Activated B cell treated with CpG ODN at 0.5 μM for 24 hours (primary cell): ENCODE data around the gene TINAG. TPM values are rescaled to one million over a fixed set of nuclear protein-coding genes. Genes with fewer than 3 reads are reported as not detected.

Source experiments
- ATAC-seq: fragments of 200-7000 bp; cut with Tn5 transposase; one replicate; pipeline ENCODE4 v1.10.0; 2021; ENCODE audit warnings: low read depth, mild to moderate bottlenecking, moderate library complexity
- CTCF ChIA-PET: fragments of 350-600 bp; sonication (Branson Sonifier 250); formaldehyde crosslinking; loops from one replicate; lab custom pipeline; 2021; ENCODE audit warnings: antibody characterized with exemption; lab: Charles Lee
- POLR2A ChIA-PET: fragments of 350-600 bp; sonication (Branson Sonifier 250); formaldehyde crosslinking; loops from one replicate; lab custom pipeline; 2021; ENCODE audit warnings: antibody characterized with exemption; lab: Charles Lee
- DNase-seq: peaks from one replicate; pipeline ENCODE4 v3.0.0; 2022
- H3K27ac Mint-ChIP-seq: one replicate; pipeline ENCODE4 v1.8.0; 2020; ENCODE audit warnings: mixed read lengths
- H3K27me3 Mint-ChIP-seq: one replicate; pipeline ENCODE4 v1.8.0; 2021; ENCODE audit warnings: mixed read lengths
- H3K36me3 Mint-ChIP-seq: one replicate; pipeline ENCODE4 v1.8.0; 2021; ENCODE audit warnings: low read depth, mixed read lengths
- H3K4me1 Mint-ChIP-seq: one replicate; pipeline ENCODE4 v1.8.0; 2021; ENCODE audit warnings: mixed read lengths
- H3K4me3 Mint-ChIP-seq: one replicate; pipeline ENCODE4 v1.8.0; 2020; ENCODE audit warnings: mild to moderate bottlenecking, mixed read lengths
- H3K9me3 Mint-ChIP-seq: one replicate; pipeline ENCODE4 v1.8.0; 2020; ENCODE audit warnings: mixed read lengths
- intact Hi-C: fragments of 100-400 bp; cut with micrococcal nuclease; formaldehyde crosslinking; loops from one replicate; pipeline ENCODE4 v1.15.1; 2024
- total RNA-seq: library from RNA; stranded (reverse); gene quantifications from 2 replicates; pipeline ENCODE4 v1.2.3, GENCODE V29; 2022
- TF ChIP-seq, protein P1 (sequence below): fragments of 200-600 bp; IDR thresholded peaks from one replicate; pipeline ENCODE4 v1.8.0; 2022; ENCODE audit warnings: antibody characterized with exemption, mild to moderate bottlenecking

TINAG gene
- total RNA-seq, 1 donor from 2014 or later = not detected

DNA sequence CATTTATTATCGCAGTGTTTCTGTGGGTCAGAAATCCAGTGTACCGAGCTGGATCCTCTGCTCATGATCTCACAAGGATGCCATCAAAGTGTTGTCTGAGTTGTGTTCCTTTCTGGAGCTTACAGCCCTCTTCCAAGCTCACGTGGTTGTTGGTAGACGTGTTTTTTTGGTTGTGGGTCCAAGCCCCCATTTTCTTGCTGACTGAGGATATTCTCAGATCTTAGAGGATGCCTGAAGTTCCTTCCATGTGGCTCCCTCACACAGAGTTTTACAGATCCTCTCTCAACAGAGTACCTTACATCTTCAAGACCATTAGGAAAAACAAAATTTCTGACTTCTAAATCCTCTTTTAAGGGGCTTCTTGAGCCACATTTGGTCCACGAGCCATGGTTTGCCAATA, 78.1 kb downstream of the TINAG start:
- ATAC-seq (no peak), DNase-seq (no peak)
- Mint-ChIP-seq H3K36me3 (no peaks in the 10 kb centered on the region), H3K4me1 (no peaks in the 10 kb centered on the region), H3K27ac (no peak overlapping the region), H3K4me3 (no peak overlapping the region), H3K9me3 (peaks cover 4% of the 10 kb centered on the region), H3K27me3 (no peaks in the 10 kb centered on the region)
- intact Hi-C loops = no loop called here
- POLR2A ChIA-PET = no interaction called here
- TF ChIP-seq, protein P1, sequence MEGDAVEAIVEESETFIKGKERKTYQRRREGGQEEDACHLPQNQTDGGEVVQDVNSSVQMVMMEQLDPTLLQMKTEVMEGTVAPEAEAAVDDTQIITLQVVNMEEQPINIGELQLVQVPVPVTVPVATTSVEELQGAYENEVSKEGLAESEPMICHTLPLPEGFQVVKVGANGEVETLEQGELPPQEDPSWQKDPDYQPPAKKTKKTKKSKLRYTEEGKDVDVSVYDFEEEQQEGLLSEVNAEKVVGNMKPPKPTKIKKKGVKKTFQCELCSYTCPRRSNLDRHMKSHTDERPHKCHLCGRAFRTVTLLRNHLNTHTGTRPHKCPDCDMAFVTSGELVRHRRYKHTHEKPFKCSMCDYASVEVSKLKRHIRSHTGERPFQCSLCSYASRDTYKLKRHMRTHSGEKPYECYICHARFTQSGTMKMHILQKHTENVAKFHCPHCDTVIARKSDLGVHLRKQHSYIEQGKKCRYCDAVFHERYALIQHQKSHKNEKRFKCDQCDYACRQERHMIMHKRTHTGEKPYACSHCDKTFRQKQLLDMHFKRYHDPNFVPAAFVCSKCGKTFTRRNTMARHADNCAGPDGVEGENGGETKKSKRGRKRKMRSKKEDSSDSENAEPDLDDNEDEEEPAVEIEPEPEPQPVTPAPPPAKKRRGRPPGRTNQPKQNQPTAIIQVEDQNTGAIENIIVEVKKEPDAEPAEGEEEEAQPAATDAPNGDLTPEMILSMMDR = no peak
- CTCF ChIA-PET = no interaction called here

DNA sequence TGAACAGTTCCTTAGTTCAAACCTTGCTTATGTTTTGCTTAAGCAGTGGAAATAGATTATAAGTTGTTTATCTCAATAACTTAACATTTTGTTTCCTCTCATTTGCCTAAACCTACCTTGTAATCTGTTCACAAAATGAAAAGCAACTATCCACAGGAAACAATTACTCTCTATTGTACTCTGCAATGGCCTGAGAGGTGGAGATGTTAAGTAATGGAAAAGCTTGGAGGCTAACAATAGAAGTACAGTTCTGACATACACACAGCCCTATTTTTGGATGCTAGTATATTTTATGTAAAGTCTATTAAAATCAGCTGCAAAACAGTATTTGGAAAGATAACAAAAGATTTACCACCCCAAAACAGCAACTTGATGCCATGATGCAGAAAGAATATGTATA, 82.1 kb downstream of the TINAG start:
- H3K9me3 Mint-ChIP-seq = peaks cover 11% of the 10 kb centered on the region
- POLR2A ChIA-PET = no interaction called here
- CTCF ChIA-PET = no interaction called here
- intact Hi-C loops = no loop called here
- ATAC-seq = no peak
- H3K27me3 Mint-ChIP-seq = no peaks in the 10 kb centered on the region
- H3K4me3 Mint-ChIP-seq = no peak overlapping the region
- H3K27ac Mint-ChIP-seq = no peak overlapping the region
- no peak for DNase-seq
- H3K36me3 Mint-ChIP-seq = no peaks in the 10 kb centered on the region
- TF ChIP-seq, protein P1 = no peak
- H3K4me1 Mint-ChIP-seq = no peaks in the 10 kb centered on the region

DNA sequence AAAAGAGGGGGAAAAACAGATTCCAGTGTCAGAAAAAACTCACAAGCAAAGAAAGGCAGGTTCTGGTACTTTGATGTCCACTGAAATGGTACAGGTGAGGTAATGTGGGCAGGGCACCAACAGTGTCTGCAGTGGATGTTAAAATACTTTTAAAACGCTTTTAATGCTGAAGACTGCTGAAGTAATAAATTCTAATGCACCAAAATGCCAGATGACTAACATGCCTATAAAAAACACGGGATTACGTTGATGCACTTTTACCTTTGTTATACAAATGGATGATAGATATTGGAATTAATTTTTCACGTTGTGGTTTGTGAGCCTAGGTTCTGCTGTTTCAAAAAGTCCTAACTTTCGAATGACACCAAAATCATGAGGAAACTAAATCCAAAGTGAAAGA, 83.3 kb downstream of the TINAG start:
- no peak for ATAC-seq
- ChIA-PET CTCF (no interaction called here), POLR2A (no interaction called here)
- no peaks in the 10 kb centered on the region for H3K4me1 Mint-ChIP-seq
- intact Hi-C loops = no loop called here
- TF ChIP-seq, protein P1 = no peak
- H3K36me3 Mint-ChIP-seq = no peaks in the 10 kb centered on the region
- H3K27me3 Mint-ChIP-seq = no peaks in the 10 kb centered on the region
- H3K4me3 Mint-ChIP-seq = no peak overlapping the region
- no peak overlapping the region for H3K27ac Mint-ChIP-seq
- H3K9me3 Mint-ChIP-seq = peaks cover 11% of the 10 kb centered on the region
- no peak for DNase-seq

DNA sequence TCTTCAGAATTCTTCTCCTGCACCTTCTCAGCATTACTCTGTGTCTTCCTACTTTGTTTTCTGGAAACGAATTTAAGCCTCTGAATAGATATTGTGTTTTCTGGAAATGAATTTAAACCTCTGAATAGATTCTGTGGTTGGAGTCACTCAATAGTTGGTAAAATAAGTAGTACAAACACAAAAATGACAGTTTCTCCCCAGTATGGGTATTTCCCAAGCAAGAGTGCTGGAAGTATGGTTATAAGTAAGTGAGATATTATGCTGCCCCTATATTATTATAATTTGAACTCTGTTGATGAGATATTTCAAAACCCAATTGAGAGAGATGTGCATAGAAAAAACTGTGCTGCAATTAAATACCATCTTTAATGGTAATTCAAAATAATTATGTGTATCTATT, 94.9 kb downstream of the TINAG start:
- no peak for ATAC-seq
- Mint-ChIP-seq H3K4me1 (no peaks in the 10 kb centered on the region), H3K9me3 (no peaks in the 10 kb centered on the region), H3K36me3 (no peaks in the 10 kb centered on the region), H3K27me3 (no peaks in the 10 kb centered on the region), H3K4me3 (no peak overlapping the region), H3K27ac (no peak overlapping the region)
- no peak for DNase-seq
- CTCF ChIA-PET = no interaction called here
- intact Hi-C loops = no loop called here
- POLR2A ChIA-PET = no interaction called here
- TF ChIP-seq, protein P1 = no peak

DNA sequence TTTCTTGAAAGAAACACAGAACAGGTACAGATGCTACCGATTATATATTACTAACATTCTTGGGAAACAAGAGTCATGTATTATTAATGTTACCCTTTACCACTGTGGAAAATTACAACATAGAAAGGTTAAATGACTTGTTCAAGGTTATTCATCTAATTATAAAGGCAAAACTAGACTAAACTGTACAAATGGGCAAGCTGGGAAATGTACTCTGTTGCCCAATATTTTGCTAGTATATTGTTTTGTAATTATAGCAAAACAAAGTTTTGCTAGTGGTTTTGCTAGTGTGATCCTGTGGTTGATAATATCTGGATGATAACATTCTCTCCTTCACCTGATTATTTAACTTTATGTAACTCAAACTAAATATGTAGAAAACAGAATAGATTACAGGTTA, 96.5 kb downstream of the TINAG start:
- Mint-ChIP-seq H3K4me1 (no peaks in the 10 kb centered on the region), H3K27me3 (no peaks in the 10 kb centered on the region), H3K27ac (no peak overlapping the region), H3K9me3 (no peaks in the 10 kb centered on the region), H3K36me3 (no peaks in the 10 kb centered on the region), H3K4me3 (no peak overlapping the region)
- intact Hi-C loops = no loop called here
- DNase-seq (no peak), ATAC-seq (no peak)
- ChIA-PET POLR2A (no interaction called here), CTCF (no interaction called here)
- TF ChIP-seq, protein P1 = no peak
